GM12872 (cell line): Measurements from ENCODE around the gene DYRK1B.

Source experiments
- TF ChIP-seq, protein P1 (sequence below): IDR thresholded peaks from 3 replicates; pipeline ENCODE4 v1.5.1; 2011; ENCODE audit warnings: low read depth, mild to moderate bottlenecking, low read length, moderate library complexity; ENCODE audit not compliant: insufficient read depth

Gene DYRK1B

DNA sequence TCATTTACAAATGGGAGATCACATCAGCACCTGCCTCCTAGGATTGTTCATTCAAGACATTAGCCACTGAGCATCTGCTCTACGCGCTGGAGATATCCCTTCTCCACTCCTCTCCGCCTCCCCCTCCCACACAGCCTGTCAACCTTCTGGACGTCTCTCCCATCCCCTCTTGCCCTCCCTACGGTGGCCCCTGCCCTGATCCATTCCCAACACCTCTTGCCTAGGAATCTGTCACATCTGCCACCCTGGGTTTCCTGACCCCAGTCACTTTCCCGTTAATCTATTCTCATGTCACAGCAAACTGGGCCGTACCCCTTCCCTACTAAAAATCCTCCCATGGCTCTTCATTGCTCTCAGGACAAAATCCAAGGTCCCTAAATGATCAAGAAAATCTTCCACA lies 10.3 kb downstream of the DYRK1B start:
- TF ChIP-seq, protein P1, sequence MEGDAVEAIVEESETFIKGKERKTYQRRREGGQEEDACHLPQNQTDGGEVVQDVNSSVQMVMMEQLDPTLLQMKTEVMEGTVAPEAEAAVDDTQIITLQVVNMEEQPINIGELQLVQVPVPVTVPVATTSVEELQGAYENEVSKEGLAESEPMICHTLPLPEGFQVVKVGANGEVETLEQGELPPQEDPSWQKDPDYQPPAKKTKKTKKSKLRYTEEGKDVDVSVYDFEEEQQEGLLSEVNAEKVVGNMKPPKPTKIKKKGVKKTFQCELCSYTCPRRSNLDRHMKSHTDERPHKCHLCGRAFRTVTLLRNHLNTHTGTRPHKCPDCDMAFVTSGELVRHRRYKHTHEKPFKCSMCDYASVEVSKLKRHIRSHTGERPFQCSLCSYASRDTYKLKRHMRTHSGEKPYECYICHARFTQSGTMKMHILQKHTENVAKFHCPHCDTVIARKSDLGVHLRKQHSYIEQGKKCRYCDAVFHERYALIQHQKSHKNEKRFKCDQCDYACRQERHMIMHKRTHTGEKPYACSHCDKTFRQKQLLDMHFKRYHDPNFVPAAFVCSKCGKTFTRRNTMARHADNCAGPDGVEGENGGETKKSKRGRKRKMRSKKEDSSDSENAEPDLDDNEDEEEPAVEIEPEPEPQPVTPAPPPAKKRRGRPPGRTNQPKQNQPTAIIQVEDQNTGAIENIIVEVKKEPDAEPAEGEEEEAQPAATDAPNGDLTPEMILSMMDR, result no peak

DNA sequence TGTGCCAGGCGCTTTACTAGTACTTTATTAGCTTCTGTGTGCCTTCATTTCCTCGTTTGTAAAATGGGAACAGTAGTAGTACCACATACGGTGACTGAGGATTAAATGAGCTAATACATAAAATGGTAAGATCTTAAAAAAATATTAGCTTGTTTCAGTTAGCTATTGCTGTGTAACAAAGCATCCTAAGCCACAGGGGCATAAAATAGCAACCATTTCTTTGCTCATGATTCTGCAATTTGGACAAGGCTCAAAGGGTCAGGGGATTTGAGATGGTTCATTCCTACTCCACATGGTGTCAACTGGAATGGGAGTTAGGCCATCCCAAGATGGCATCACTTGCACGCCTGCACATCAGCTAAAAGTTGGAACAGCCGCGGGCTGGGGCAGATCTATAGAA lies 13.3 kb downstream of the DYRK1B start:
- TF ChIP-seq, protein P1, result no peak

DNA sequence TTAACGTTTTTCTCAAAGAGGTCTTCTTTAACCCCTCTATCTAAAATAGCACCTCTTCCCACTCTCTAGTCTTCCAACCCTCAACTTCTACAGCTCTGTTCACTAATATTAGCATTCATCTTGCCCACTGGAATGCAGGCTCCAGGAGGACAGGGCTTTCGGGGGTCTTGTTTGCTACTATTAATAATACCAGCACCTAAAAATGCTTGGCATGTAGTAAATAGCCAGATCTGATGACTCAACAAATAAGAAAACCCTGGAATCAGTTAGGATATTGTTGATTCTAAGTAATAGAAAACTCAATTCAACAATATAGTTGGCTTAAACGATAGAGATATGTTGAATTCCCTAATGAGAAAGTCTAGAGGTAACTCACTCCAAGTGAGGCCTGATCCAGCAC lies 14.2 kb downstream of the DYRK1B start:
- TF ChIP-seq, protein P1, result no peak

DNA sequence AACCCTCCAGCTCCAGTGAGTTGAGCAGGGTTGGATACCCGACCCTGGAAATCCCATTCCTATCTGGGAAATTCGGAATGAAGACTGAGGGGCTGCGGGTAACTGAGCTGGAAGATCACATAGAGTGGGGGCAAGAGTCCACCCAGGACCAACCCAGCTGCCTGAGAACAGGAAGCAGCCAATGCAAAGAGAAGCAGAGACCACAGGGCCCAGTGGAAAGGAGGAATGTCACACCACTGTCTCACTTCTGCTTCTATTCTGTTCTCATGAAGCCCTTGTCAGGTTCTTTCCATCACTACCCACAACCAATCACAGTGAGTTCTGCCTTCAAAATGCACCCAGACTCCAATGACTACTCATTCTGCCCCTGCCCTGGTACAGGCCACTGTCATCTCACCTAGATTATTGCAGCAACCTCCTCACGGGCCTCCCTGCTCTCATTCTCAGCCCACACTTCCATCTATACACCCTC lies 15.3 kb downstream of the DYRK1B start:
- TF ChIP-seq, protein P1, result no peak

DNA sequence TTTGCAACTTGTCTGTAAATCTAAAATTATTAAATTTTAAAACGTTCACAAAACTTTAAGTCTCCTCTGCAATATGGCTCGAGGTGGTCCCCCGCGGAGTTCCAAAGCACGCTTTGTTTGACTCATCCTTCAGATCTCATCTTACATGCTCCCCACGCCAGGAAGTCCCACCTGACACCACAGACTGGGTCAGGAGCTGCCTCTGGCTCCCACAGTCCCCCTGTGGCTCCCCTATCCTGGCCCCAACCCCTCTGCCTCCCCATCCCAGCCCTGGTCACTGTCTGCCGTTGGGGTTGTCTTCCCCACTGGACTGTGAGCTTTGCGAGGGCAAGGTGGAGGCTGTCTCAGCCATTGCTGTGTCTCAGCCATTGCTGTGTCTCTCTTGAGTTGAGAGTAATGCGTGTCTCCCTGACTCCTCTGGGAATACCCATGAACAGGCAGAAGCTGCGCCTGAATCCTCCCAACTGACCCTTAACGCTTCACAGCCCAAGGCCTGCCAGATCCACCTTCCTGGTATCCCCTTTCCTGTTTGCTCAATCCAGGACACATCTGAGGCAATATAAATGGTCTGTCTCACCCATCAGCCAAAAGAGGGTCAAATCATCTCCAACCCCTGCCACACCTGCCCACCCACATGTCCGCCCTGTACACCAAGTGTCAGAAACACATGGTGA lies 15.9 kb downstream of the DYRK1B start:
- TF ChIP-seq, protein P1, result no peak

DNA sequence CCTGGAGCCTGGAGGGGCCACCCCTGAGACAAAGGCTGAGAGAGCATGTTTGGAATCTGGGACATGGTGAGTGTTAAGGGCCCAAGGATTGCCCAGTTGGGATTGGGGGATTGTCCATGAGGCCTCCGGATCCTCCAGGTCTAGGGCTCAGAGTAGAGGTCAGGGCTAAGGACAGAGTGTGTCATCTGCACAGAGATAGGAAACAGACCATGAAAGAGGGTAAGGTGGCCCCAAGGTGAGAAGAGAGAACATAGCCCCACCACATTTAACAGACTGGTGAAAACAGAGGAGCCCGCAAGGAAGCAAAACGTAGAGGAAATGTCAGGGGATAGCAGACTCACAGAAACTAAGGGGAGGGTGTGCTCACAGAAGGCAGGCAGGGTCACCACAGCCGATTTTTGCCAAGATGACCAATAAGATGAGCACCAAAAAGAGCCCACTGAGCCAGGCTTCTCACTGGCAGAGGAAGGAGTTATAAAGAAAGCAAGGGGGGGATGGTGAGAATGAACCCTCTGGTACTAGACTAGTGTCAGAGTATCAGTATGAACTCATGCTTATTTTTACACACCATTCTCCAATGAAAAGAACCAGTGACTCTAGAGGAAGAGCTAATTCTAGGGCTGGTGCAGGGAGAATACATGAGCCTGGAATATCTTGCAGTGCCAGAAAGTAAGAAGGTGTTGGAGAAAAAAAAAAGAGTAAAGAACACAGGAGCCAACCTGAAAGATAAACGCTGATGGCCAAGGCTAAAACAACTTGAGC lies 17.5 kb downstream of the DYRK1B start:
- TF ChIP-seq, protein P1, result no peak

DNA sequence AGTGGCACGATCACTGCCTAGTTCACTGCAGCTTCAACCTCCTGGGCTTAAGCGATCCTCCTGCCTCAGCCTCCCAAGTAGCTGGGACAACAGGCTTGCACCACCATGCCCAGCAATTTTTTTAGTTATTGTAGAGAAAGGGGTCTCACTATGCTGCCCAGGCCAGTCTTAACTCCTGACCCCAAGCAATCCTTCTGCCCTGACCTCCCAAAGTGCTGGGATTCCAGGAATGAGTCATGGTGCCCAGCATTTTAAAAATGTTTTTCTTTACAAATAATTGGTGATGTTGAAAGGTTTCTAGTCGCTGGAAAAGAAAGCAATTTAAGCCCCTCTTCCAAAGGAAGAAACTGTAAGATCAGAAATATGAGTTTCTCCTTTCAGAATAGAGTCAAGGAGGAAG lies 19.4 kb downstream of the DYRK1B start:
- TF ChIP-seq, protein P1, result no peak
